ENCODE measurements around the gene LDLRAD4. TPM values are rescaled to one million over a fixed set of nuclear protein-coding genes. Genes with fewer than 3 reads are reported as not detected.

The LDLRAD4 gene
- total and polyA plus RNA-seq, 11 donors = 10.4 to 44.0 (median 29.6) TPM

DNA sequence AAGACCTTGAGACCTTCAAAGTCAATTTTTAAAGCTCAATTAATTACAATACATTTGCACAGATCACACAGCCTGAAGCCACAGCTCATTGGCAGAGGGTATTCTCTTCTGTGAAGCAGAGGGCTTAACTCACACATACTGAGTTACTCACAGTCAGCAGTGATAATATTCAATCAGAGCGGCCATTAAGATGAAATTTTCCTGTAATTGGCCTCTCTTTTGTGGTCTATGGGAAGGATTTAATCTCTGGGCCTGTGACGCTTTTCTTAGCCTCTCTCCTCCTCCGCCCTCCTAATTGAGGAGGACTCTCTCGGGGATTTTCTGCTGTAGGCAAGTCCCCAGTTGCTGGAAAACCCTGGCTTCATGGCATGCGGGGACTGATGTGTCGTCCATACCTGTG is 12.3 kb upstream of the LDLRAD4 start:
- WGBS, 4 donors = 86 to 90% (median 89%) methylated on average over 6 of the region's 6 CpGs
- Histone ChIP-seq H3K36me3 (no peaks in the 10 kb centered on the region), H3K9me3 (peaks cover 0 to 4% (median 0%) of the 10 kb centered on the region in 12 donors), H3K27ac (no peak overlapping the region), H3K4me1 (no peaks in the 10 kb centered on the region), H3K4me3 (no peak overlapping the region), H3K27me3 (no peaks in the 10 kb centered on the region)
- ATAC-seq (no peak), DNase-seq (no peak)
- TF ChIP-seq, protein P1, sequence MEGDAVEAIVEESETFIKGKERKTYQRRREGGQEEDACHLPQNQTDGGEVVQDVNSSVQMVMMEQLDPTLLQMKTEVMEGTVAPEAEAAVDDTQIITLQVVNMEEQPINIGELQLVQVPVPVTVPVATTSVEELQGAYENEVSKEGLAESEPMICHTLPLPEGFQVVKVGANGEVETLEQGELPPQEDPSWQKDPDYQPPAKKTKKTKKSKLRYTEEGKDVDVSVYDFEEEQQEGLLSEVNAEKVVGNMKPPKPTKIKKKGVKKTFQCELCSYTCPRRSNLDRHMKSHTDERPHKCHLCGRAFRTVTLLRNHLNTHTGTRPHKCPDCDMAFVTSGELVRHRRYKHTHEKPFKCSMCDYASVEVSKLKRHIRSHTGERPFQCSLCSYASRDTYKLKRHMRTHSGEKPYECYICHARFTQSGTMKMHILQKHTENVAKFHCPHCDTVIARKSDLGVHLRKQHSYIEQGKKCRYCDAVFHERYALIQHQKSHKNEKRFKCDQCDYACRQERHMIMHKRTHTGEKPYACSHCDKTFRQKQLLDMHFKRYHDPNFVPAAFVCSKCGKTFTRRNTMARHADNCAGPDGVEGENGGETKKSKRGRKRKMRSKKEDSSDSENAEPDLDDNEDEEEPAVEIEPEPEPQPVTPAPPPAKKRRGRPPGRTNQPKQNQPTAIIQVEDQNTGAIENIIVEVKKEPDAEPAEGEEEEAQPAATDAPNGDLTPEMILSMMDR (IDR thresholded peaks at IDR 0.05) = no peak
- intact Hi-C loops (cut with DNase I) = loop anchor here in 1 of 10 donors (10.0 kb wide), 1 partner anchor 598 kb away; no protein-coding TSS in a partner anchor

DNA sequence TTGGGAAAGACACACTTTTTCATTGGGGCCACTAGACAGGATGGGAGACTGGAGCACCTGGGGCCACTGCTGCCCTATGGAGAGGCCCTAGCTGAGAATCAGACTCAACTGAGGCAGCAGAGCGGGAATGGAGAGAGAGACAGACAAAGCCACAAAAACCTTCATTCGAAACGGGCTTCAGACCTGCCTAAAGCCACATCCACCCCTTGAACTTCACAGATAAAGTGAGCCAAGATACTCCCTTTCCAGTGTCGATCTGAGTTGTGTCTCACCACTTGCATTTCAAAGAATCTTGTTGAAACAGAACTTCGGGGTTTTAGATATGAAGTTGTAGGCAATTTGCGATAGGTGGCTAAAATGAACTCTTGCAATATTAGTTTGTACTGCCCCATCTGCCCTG is 11.3 kb upstream of the LDLRAD4 start:
- DNase-seq = no peak
- intact Hi-C loops (cut with DNase I) = loop anchor here in 1 of 10 donors (10.0 kb wide), 1 partner anchor 598 kb away; no protein-coding TSS in a partner anchor

DNA sequence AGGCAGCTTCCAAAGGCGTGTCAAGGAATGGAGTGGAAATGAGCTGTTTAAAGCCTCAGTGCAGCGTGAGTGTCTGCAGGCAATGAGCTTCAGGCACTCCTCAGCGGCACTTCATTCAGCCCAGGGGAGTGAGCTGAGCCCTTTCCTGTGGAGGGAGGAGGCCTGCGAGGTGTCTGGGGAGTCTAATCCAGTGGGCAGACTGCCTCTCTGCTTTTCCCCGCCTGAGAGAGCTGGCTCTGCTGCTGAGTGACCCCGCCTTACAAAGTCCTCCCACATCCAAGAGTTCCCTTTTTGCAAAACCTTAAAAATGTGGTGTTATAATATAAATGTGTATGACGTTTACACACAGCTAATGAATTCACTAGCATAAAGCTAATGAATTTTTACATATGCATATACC is 7.0 kb upstream of the LDLRAD4 start:
- DNase-seq = no peak
- H3K27me3 ChIP-seq = no peaks in the 10 kb centered on the region
- peaks cover 0 to 16% (median 4%) of the 10 kb centered on the region in 12 donors for H3K4me1 ChIP-seq
- no peak for TF ChIP-seq POLR2A (IDR thresholded peaks at IDR 0.05)
- TF ChIP-seq, protein P1 (IDR thresholded peaks at IDR 0.05) = no peak
- peak in 1 of 4 donors; percentile 29 for ATAC-seq
- intact Hi-C loops (cut with DNase I) = loop anchor here in 9 of 10 donors (5.0 to 10.0 kb wide), 6 partner anchors 233 to 583 kb away; partner anchors contain the start of genes FAM210A (in 5 of the 9) and RNMT (in 5 of the 9)
- H3K27ac ChIP-seq = no peak overlapping the region
- H3K4me3 ChIP-seq = no peak overlapping the region
- H3K36me3 ChIP-seq = no peaks in the 10 kb centered on the region
- H3K9me3 ChIP-seq = peaks cover 0 to 4% (median 0%) of the 10 kb centered on the region in 12 donors
- WGBS, 4 donors = 43 to 59% (median 54%) methylated on average over 7 of the region's 7 CpGs

More for the DNA sequence above, 11.3 kb upstream of the LDLRAD4 start:
- TF ChIP-seq, protein P1 (IDR thresholded peaks at IDR 0.05) = no peak
- no peak for TF ChIP-seq POLR2A (IDR thresholded peaks at IDR 0.05)
- 84 to 91% (median 88%) methylated on average over 6 of the region's 6 CpGs for WGBS, 4 donors
- Histone ChIP-seq H3K27me3 (no peaks in the 10 kb centered on the region), H3K4me3 (no peak overlapping the region), H3K36me3 (no peaks in the 10 kb centered on the region), H3K9me3 (peaks cover 0 to 4% (median 0%) of the 10 kb centered on the region in 12 donors), H3K27ac (no peak overlapping the region), H3K4me1 (no peaks in the 10 kb centered on the region)
- no peak for ATAC-seq

DNA sequence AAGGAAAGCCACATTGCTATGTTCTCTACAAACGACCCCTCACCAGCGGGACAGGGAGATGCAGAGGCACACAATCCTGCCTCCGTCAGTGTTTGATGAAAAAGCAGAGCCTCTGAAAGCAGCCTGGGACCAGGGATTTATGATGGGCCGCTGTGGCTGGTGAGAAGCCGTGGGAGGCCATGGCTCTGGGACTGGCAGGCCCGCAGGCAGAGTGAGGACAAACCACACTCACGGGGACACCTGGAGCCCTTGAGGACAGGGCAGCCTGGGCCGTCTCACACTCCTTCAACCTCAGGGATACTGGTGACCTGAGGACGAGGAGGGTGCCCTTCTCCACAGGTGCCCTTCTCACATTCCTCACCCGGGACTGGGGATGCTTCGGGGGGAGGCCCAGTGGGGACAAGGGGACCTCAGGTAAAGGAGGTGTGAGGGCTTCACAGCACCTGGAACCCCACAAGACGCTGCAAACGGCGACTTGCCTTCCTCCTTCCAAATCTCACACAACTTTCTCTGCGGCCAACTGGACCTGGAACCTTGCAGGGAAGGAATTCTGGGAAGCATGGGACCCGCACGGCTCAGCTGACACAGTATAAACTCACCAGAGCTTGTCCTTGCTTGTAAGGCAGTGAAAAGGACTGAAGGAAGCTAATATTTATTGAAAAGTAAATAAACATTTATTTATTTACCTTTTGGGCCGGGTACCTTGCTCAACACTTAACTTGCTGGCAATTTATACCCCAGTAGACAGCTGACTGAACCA is 5.3 kb upstream of the LDLRAD4 start:
- Histone ChIP-seq H3K27ac (no peak overlapping the region), H3K9me3 (peaks cover 0 to 4% (median 0%) of the 10 kb centered on the region in 12 donors), H3K4me1 (peaks cover 0 to 21% (median 9%) of the 10 kb centered on the region in 12 donors), H3K36me3 (no peaks in the 10 kb centered on the region), H3K4me3 (no peak overlapping the region), H3K27me3 (no peaks in the 10 kb centered on the region)
- ATAC-seq (no peak), DNase-seq (no peak)
- TF ChIP-seq, protein P1 (IDR thresholded peaks at IDR 0.05) = no peak
- no peak for TF ChIP-seq POLR2A (IDR thresholded peaks at IDR 0.05)
- intact Hi-C loops (cut with DNase I) = loop anchor here in 9 of 10 donors (5.0 to 10.0 kb wide), 6 partner anchors 232 to 582 kb away; partner anchors contain the start of genes FAM210A (in 5 of the 9) and RNMT (in 5 of the 9)
- 88 to 91% (median 90%) methylated on average over 18 of the region's 18 CpGs for WGBS, 4 donors
